Activated T-helper 17 cell treated with anti-CD3 and anti-CD28 coated beads, Interleukin-2, amount 50 U/mL, for 72 hours (primary cell): ENCODE results near the gene KIF1A. TPM values are rescaled to one million over a fixed set of nuclear protein-coding genes. Genes with fewer than 3 reads are reported as not detected.
"Not testable (repeated sequence)": the region's sequence is repeated elsewhere in the genome, so short reads cannot be mapped to it uniquely, and the experiment has no call there.

Experiments used
- ATAC-seq: fragments of 150-1000 bp; cut with Tn5 transposase; replicated peaks from 2 replicates; pipeline ENCODE4 v1.10.0; 2021; ENCODE audit warnings: mild to moderate bottlenecking, moderate library complexity
- H3K27ac Mint-ChIP-seq: one replicate; pipeline ENCODE4 v1.8.0; 2022; ENCODE audit warnings: mixed read lengths
- H3K27me3 Mint-ChIP-seq: one replicate; pipeline ENCODE4 v1.8.0; 2022; ENCODE audit warnings: mixed read lengths
- H3K36me3 Mint-ChIP-seq: one replicate; pipeline ENCODE4 v1.8.0; 2022; ENCODE audit warnings: low read depth, mild to moderate bottlenecking, mixed read lengths
- H3K4me1 Mint-ChIP-seq: one replicate; pipeline ENCODE4 v1.8.0; 2022; ENCODE audit warnings: mixed read lengths
- H3K4me3 Mint-ChIP-seq: one replicate; pipeline ENCODE4 v1.8.0; 2022; ENCODE audit warnings: mild to moderate bottlenecking, mixed read lengths
- H3K9me3 Mint-ChIP-seq: one replicate; pipeline ENCODE4 v1.8.0; 2022; ENCODE audit warnings: mixed read lengths
- total RNA-seq, 2 donors: library from RNA; stranded (reverse); gene quantifications; one replicate each; pipeline ENCODE4 v1.2.3, GENCODE V29; 2022

Gene KIF1A
- total RNA-seq, 2 donors from 2014 or later = 0.37 to 1.1 TPM

- Mint-ChIP-seq H3K9me3 (no peaks in the 10 kb centered on the region), H3K4me3 (no peak overlapping the region), H3K27ac (no peak overlapping the region), H3K4me1 (peaks cover 12% of the 10 kb centered on the region), H3K36me3 (no peaks in the 10 kb centered on the region), H3K27me3 (peaks cover 11% of the 10 kb centered on the region)
- ATAC-seq = no peak
These were observed 112.8 kb downstream of the KIF1A start for GRCh38 chr2:240707043-240707756.

- peak; percentile 37 for ATAC-seq
- Mint-ChIP-seq H3K4me1 (peaks cover 12% of the 10 kb centered on the region), H3K4me3 (peak overlapping the region; percentile 58), H3K27ac (no peak overlapping the region), H3K36me3 (no peaks in the 10 kb centered on the region), H3K27me3 (peaks cover 8% of the 10 kb centered on the region), H3K9me3 (no peaks in the 10 kb centered on the region)
These were observed 114.7 kb downstream of the KIF1A start for GRCh38 chr2:240705204-240705791.

DNA sequence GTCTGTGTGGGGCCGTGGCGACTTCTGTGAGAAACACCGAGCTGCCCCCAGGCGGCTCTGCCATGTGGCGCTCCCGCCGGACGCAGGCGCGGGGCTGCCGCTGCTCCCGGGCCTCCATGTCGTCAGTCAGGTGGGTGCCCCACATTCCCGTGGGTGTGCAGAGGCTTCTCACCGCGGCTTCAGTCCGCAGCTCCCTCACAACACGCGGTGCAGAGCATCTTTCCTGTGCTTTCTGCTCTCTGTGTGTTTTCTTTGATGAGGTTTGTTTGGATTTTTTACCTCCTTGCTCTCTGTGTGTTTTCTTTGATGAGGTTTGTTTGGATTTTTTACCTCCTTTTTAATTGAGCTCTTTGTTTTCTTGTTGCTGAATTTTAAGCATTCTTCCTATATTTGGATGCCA, 115.4 kb downstream of the KIF1A start:
- ATAC-seq = peak; percentile 69
- Mint-ChIP-seq H3K4me1 (peaks cover 12% of the 10 kb centered on the region), H3K36me3 (no peaks in the 10 kb centered on the region), H3K27ac (no peak overlapping the region), H3K9me3 (no peaks in the 10 kb centered on the region), H3K27me3 (peaks cover 8% of the 10 kb centered on the region), H3K4me3 (peak overlapping the region; percentile 58)

GRCh38 chr2:240703417-240704341, 116.3 kb downstream of the KIF1A start:
- Mint-ChIP-seq H3K9me3 (no peaks in the 10 kb centered on the region), H3K4me1 (peaks cover 12% of the 10 kb centered on the region), H3K4me3 (no peak overlapping the region), H3K36me3 (no peaks in the 10 kb centered on the region), H3K27me3 (peaks cover 8% of the 10 kb centered on the region), H3K27ac (no peak overlapping the region)
- no peak for ATAC-seq

GRCh38 chr2:240702640-240703011, 117.4 kb downstream of the KIF1A start:
- ATAC-seq = no peak
- H3K27ac Mint-ChIP-seq = no peak overlapping the region
- H3K36me3 Mint-ChIP-seq = no peaks in the 10 kb centered on the region
- no peaks in the 10 kb centered on the region for H3K9me3 Mint-ChIP-seq
- H3K4me3 Mint-ChIP-seq = no peak overlapping the region
- peaks cover 12% of the 10 kb centered on the region for H3K4me1 Mint-ChIP-seq
- peaks cover 8% of the 10 kb centered on the region for H3K27me3 Mint-ChIP-seq

GRCh38 chr2:240701736-240702639, 118.0 kb downstream of the KIF1A start:
- Mint-ChIP-seq H3K27ac (no peak overlapping the region), H3K9me3 (no peaks in the 10 kb centered on the region), H3K4me3 (no peak overlapping the region), H3K27me3 (peaks cover 8% of the 10 kb centered on the region), H3K4me1 (peaks cover 12% of the 10 kb centered on the region), H3K36me3 (no peaks in the 10 kb centered on the region)
- no peak for ATAC-seq

DNA sequence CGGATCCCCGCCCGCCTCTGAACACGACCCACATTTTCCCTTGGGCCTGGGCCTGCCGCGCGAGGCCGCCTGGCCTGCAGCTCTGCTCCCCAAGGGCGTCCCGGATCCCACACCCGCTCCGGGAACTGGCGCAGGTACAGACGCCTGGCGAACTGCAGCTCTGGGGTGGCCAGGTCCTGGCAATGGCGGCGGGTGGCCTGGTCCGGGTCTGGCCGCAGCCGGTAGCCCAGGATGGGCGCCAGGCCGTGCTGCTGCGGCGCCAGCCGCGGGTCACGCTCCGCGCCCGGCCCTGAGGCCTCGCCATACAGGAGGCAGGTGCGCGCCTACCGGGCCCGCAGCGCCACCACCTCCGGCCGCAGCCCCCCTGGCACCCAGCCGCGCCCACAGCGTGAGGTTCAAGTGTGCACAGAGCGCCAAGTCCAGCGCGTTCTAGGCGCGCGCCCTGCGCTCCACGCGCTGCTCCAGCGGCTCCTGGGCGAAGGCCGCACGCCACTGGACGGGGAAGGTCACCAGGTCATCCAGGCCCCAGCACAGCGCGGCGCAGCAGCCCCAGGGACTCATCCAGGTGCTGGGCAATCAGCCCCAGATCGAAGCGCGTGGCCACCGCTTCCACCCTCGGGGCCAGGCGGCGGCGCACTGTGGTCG, 118.8 kb downstream of the KIF1A start:
- H3K4me1 Mint-ChIP-seq = peaks cover 12% of the 10 kb centered on the region
- no peaks in the 10 kb centered on the region for H3K9me3 Mint-ChIP-seq
- no peaks in the 10 kb centered on the region for H3K36me3 Mint-ChIP-seq
- H3K27ac Mint-ChIP-seq = no peak overlapping the region
- H3K27me3 Mint-ChIP-seq = peaks cover 8% of the 10 kb centered on the region
- no peak overlapping the region for H3K4me3 Mint-ChIP-seq
- no peak for ATAC-seq

- H3K27me3 Mint-ChIP-seq, ATAC-seq, H3K36me3 Mint-ChIP-seq: not testable (repeated sequence)
These were observed 119.4 kb downstream of the KIF1A start for GRCh38 chr2:240700616-240701015.

DNA sequence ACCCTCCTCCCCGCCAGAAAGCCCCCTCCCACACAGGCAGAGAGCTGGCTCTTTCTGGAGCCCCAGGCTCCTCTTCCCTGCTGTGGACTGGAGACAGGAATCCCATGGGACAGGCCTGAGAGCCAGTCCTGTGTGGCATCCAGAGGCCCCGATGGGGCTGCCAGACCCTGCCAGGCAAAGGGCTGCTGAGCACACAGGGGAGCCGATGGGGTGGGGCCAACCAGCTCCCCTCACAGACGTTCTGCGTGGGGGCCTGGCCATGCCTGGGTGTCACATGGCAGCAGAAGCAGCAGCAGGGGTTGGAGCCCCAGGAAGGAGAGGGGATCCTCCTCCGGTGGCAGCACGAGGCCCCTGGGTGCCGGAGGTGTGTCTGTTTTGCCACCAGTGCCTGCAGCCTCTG, 120.2 kb downstream of the KIF1A start:
- not testable (repeated sequence) for ATAC-seq, H3K36me3 Mint-ChIP-seq, H3K9me3 Mint-ChIP-seq, H3K27me3 Mint-ChIP-seq, H3K27ac Mint-ChIP-seq, H3K4me1 Mint-ChIP-seq, H3K4me3 Mint-ChIP-seq

More at GRCh38 chr2:240700616-240701015, 119.4 kb downstream of the KIF1A start:
- H3K4me3 Mint-ChIP-seq, H3K27ac Mint-ChIP-seq, H3K9me3 Mint-ChIP-seq: not testable (repeated sequence)
- peaks cover 11% of the 10 kb centered on the region for H3K4me1 Mint-ChIP-seq

GRCh38 chr2:240698852-240699561, 121.0 kb downstream of the KIF1A start:
- H3K27me3 Mint-ChIP-seq, H3K36me3 Mint-ChIP-seq, H3K4me3 Mint-ChIP-seq, H3K9me3 Mint-ChIP-seq, H3K27ac Mint-ChIP-seq, H3K4me1 Mint-ChIP-seq: not testable (repeated sequence)
- ATAC-seq = peak; percentile 16

DNA sequence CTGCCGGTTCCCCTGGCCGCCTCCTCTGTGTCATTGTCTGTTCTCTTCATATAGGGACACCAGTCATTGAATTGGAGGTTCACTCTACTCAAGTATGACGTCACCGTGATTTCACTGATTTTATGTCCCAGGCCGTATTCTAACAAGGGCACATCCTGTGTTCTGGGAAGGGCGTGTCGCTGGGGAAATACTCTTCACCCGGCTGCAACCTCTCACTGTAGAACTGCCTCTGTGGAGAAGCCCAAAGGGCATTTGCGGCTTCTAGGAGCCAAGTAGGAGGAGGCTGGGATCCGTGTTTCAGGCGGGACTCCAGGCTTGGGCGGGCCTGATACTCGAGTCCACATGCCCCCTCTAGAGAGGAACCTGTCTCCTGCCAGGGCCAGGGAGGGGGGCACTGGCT, 123.5 kb downstream of the KIF1A start:
- not testable (repeated sequence) for H3K36me3 Mint-ChIP-seq, H3K27me3 Mint-ChIP-seq, H3K9me3 Mint-ChIP-seq, H3K4me3 Mint-ChIP-seq, H3K4me1 Mint-ChIP-seq, ATAC-seq, H3K27ac Mint-ChIP-seq

DNA sequence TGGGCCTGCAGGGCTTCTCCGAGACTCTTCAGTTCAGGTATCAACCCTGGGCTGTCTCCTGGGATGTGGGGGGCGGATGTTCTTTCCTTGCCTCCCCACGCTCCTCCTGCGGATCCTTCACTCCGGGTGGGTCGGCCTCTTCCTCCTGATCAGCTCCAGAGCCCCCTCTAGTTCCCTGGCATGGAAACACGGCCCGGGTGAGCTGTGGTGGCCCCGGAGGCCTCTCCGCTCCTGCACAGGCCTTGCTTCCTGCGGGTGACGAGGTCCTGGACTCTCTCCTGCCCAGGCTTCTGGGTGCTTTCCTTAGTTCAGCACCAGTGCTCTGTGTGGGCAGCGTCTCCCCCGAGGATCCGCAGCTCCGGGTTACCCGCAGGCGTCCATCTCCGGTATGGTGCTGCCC, 124.4 kb downstream of the KIF1A start:
- H3K27me3 Mint-ChIP-seq, H3K27ac Mint-ChIP-seq, ATAC-seq, H3K9me3 Mint-ChIP-seq, H3K4me1 Mint-ChIP-seq, H3K36me3 Mint-ChIP-seq, H3K4me3 Mint-ChIP-seq: not testable (repeated sequence)

DNA sequence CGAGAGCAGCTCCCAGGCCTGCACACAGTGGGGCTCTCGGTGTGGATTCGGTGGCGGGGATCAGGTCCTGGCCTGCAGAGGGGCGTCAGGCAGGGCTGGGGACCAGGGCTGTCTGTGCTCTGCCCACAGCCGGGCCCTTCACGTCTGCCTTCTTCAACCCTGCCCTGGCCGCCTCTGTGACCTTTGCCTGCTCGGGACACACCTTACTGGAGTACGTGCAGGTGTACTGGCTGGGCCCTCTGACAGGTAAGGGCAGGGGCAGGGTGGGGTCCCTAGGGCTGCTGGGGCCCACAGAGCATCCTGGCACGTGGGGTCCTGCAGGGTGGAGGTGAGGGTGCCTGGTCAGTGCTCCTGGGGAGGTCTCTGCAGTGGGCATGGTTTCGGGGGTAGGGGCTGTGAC, 125.7 kb downstream of the KIF1A start:
- not testable (repeated sequence) for H3K27ac Mint-ChIP-seq, ATAC-seq, H3K4me3 Mint-ChIP-seq, H3K9me3 Mint-ChIP-seq, H3K4me1 Mint-ChIP-seq, H3K36me3 Mint-ChIP-seq, H3K27me3 Mint-ChIP-seq
